ENCODE data around the gene TATDN2. TPM values are rescaled to one million over a fixed set of nuclear protein-coding genes. Genes with fewer than 3 reads are reported as not detected.

Gene TATDN2
- total RNA-seq, 1 donor from 2014 or later, result 36.0 TPM

GRCh38 chr3:10280177-10280529 is 31.9 kb downstream of the TATDN2 start:
- no peak for ATAC-seq
- Histone ChIP-seq H3K36me3 (peaks cover 75% of the 10 kb centered on the region), H3K4me3 (no peak overlapping the region), H3K9me3 (no peaks in the 10 kb centered on the region), H3K27me3 (ENCODE audit: low read depth) (no peaks in the 10 kb centered on the region), H3K4me1 (no peaks in the 10 kb centered on the region), H3K27ac (no peak overlapping the region)
- DNase-seq, result no peak
- intact Hi-C loops (cut with DNase I), result no loop called here
- TF ChIP-seq, protein P1, sequence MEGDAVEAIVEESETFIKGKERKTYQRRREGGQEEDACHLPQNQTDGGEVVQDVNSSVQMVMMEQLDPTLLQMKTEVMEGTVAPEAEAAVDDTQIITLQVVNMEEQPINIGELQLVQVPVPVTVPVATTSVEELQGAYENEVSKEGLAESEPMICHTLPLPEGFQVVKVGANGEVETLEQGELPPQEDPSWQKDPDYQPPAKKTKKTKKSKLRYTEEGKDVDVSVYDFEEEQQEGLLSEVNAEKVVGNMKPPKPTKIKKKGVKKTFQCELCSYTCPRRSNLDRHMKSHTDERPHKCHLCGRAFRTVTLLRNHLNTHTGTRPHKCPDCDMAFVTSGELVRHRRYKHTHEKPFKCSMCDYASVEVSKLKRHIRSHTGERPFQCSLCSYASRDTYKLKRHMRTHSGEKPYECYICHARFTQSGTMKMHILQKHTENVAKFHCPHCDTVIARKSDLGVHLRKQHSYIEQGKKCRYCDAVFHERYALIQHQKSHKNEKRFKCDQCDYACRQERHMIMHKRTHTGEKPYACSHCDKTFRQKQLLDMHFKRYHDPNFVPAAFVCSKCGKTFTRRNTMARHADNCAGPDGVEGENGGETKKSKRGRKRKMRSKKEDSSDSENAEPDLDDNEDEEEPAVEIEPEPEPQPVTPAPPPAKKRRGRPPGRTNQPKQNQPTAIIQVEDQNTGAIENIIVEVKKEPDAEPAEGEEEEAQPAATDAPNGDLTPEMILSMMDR (IDR thresholded peaks at IDR 0.05), result no peak

DNA sequence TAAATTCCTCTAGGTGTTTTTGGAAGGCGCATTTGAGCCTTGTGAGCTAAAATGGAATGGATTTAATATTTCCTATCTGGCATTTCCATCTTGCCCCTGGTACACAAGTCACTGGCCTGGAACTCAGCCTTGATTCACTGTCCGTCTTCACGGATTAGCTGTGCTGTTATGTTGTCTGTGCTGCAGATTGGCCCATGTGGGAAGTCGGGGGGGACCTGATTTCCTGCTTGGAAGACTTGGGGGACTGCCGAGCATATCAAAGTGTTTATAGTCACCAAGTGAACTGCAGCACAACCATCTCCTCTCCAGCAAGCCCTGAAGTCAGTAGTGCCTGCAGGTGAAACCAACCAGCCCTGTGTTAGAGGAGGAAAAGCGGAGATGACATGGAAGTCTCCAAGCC is 32.3 kb downstream of the TATDN2 start:
- Histone ChIP-seq H3K9me3 (no peaks in the 10 kb centered on the region), H3K4me1 (no peaks in the 10 kb centered on the region), H3K36me3 (peaks cover 77% of the 10 kb centered on the region), H3K27ac (no peak overlapping the region), H3K4me3 (no peak overlapping the region), H3K27me3 (ENCODE audit: low read depth) (no peaks in the 10 kb centered on the region)
- TF ChIP-seq, protein P1 (IDR thresholded peaks at IDR 0.05), result no peak
- ATAC-seq (no peak), DNase-seq (no peak)
- intact Hi-C loops (cut with DNase I), result no loop called here

DNA sequence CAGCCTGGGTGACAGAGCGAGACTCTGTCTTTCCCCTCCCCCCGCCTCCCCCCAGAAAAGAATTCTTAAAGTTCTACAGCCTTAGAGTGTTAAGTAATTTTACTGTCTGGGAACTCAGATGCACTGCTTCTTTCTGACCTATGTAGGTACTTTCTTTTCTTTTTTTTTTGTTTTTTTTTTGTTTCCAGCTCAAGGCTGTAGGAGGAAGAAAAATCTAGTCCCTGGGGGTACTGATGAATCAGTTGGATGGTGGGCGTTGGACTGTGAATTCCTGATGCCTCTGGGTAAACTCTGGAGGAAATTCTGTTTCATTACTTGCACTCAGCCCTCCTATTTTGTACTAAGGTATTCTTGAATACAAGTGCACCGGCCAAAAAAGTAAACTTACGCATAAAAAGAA is 33.7 kb downstream of the TATDN2 start:
- H3K9me3 ChIP-seq, result no peaks in the 10 kb centered on the region
- no peak overlapping the region for H3K27ac ChIP-seq
- no peak overlapping the region for H3K4me3 ChIP-seq
- no peak for DNase-seq
- no peak for ATAC-seq
- no peaks in the 10 kb centered on the region for H3K27me3 ChIP-seq (ENCODE audit: low read depth)
- TF ChIP-seq, protein P1 (IDR thresholded peaks at IDR 0.05), result no peak
- no peaks in the 10 kb centered on the region for H3K4me1 ChIP-seq
- H3K36me3 ChIP-seq, result peaks cover 76% of the 10 kb centered on the region
- intact Hi-C loops (cut with DNase I), result no loop called here

DNA sequence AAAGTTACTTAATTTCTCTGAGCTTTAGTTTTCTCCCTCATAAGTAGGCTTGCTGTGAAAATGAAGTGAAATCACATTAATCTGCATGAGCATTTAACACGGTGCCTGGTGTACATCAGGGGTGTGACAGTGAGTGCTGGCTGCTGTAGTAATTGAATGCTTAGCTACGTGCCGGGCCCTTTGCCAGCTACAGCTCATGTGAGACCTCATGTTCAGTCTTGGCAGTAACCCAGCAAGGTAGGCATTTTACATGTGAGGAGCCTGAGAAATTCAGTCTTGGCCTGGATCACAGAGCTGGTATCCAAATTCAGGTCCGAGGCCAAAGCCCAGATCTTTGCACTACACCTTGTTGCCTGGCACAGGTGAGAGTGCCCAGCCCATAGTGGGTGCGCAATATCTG is 35.4 kb downstream of the TATDN2 start:
- H3K36me3 ChIP-seq, result peaks cover 66% of the 10 kb centered on the region
- no peaks in the 10 kb centered on the region for H3K4me1 ChIP-seq
- no peaks in the 10 kb centered on the region for H3K9me3 ChIP-seq
- H3K4me3 ChIP-seq, result no peak overlapping the region
- ATAC-seq, result peak in 1 of 2 donors; percentile 33
- TF ChIP-seq, protein P1 (IDR thresholded peaks at IDR 0.05), result no peak
- DNase-seq, result peak; percentile 61
- no peaks in the 10 kb centered on the region for H3K27me3 ChIP-seq (ENCODE audit: low read depth)
- H3K27ac ChIP-seq, result no peak overlapping the region
- intact Hi-C loops (cut with DNase I), result no loop called here

- Histone ChIP-seq H3K4me3 (no peak overlapping the region), H3K27me3 (ENCODE audit: low read depth) (no peaks in the 10 kb centered on the region), H3K36me3 (peaks cover 59% of the 10 kb centered on the region), H3K9me3 (no peaks in the 10 kb centered on the region), H3K4me1 (no peaks in the 10 kb centered on the region), H3K27ac (no peak overlapping the region)
- TF ChIP-seq, protein P1 (IDR thresholded peaks at IDR 0.05), result no peak
- no peak for ATAC-seq
- intact Hi-C loops (cut with DNase I), result no loop called here
- DNase-seq, result no peak
Measured at GRCh38 chr3:10284496-10284895, 36.2 kb downstream of the TATDN2 start.

Measured in lower lobe of right lung (tissue), 2 donors.